AG04450 (cell line): ENCODE measurements around the gene PDE4C. TPM values are rescaled to one million over a fixed set of nuclear protein-coding genes. Genes with fewer than 3 reads are reported as not detected.

ENCODE experiments used
- CTCF ChIA-PET: fragments of 300-600, 350-600 bp; formaldehyde crosslinking; extraction: SDS; loops from one replicate; lab custom pipeline; 2022; ENCODE audit warnings: antibody characterized with exemption, inconsistent platforms; lab: Charles Lee
- POLR2A ChIA-PET: fragments of 350-600 bp; formaldehyde crosslinking; extraction: SDS; loops from one replicate; lab custom pipeline; 2021; ENCODE audit warnings: antibody characterized with exemption, inconsistent platforms; lab: Yijun Ruan, JAX
- DNase-seq: peaks from one replicate; pipeline ENCODE4 v3.0.0-alpha.2; 2011; ENCODE audit warnings: low read depth, low spot score
- H3K27ac ChIP-seq: one replicate; pipeline ENCODE4 v1.5.1; 2012; ENCODE audit warnings: low read depth, low read length, control low read depth
- H3K27me3 ChIP-seq: one replicate; pipeline ENCODE4 v1.6.0; 2012; ENCODE audit warnings: low read length; ENCODE audit not compliant: control insufficient read depth, insufficient read depth
- H3K4me3 ChIP-seq: 2 replicates; pipeline ENCODE4 v1.5.1; 2011; ENCODE audit warnings: mild to moderate bottlenecking, low read depth, low read length, control low read depth
- H3K9me3 ChIP-seq: 2 replicates; pipeline ENCODE4 v1.5.1; 2012; ENCODE audit warnings: low read length; ENCODE audit not compliant: control insufficient read depth, insufficient read depth
- polyA plus RNA-seq: library from polyadenylated mRNA; depleted of rRNA; stranded (reverse); fragments of >200 nt; gene quantifications from 2 replicates; pipeline ENCODE4 v1.2.3, GENCODE V29; 2011
- TF ChIP-seq, protein P1 (sequence below): IDR thresholded peaks from 2 replicates; pipeline ENCODE4 v1.5.1; 2011; ENCODE audit warnings: low read depth, low read length, control low read depth, inconsistent platforms

PDE4C gene
- polyA plus RNA-seq, 1 experiment = 0.46 TPM

DNA sequence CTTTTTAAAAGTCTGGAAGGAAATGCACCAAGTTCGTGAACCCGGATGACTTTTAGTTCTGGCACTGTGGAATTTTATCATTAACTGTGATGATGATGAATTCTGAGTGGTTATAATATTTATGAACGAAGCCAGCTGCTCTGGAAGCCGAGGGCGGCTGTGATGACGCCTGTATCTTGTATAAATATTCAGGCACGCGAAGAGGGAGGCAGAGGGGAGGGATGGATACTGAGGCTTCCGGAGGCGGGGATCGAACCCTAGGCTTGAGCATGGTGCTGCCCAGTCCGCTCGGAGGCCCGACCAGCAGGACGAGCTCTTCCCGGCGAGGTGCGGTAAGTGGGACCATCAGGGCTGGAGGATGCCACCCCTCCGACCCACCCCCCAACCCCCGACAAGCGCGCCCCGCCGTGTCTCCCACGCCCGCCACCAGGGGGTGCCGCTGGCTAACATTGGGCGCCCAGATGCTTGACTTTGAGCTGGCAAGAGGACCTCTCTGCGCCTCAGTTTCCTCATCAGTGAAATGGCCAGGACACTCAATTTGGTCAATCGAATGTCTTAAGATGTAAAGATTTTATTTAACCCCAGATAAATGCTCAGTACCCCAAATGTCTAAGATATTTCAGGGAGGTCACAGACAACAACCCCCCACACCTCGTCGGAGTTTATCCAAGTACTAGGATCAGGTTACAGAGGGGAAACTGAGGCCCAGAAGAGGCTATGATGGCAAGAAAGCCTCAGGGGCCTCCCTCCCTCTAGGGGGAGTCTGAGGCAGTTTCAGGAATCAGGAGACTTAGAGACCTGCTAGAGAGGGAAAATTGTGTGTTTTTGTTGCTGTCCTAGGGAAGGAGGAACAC is 17.9 kb downstream of the PDE4C start:
- POLR2A ChIA-PET = interaction anchor here (0.7 to 1.2 kb wide), 4 partner anchors 16 to 578 kb away, joined by 3 to 6 read pairs (median 4); partner anchors contain the start of gene JUND
- Histone ChIP-seq H3K4me3 (peak overlapping the region; percentile 46), H3K27ac (peak overlapping the region; percentile 87), H3K27me3 (no peaks in the 10 kb centered on the region), H3K9me3 (no peaks in the 10 kb centered on the region; the same call in 1 of the 2 replicates)
- CTCF ChIA-PET = interaction anchor here (0.5 to 3.8 kb wide), 24 partner anchors 10 to 939 kb away, joined by 3 to 48 read pairs (median 4); a partner anchor contains a TSS
- TF ChIP-seq, protein P1, sequence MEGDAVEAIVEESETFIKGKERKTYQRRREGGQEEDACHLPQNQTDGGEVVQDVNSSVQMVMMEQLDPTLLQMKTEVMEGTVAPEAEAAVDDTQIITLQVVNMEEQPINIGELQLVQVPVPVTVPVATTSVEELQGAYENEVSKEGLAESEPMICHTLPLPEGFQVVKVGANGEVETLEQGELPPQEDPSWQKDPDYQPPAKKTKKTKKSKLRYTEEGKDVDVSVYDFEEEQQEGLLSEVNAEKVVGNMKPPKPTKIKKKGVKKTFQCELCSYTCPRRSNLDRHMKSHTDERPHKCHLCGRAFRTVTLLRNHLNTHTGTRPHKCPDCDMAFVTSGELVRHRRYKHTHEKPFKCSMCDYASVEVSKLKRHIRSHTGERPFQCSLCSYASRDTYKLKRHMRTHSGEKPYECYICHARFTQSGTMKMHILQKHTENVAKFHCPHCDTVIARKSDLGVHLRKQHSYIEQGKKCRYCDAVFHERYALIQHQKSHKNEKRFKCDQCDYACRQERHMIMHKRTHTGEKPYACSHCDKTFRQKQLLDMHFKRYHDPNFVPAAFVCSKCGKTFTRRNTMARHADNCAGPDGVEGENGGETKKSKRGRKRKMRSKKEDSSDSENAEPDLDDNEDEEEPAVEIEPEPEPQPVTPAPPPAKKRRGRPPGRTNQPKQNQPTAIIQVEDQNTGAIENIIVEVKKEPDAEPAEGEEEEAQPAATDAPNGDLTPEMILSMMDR = peak; percentile 41
- peak; percentile 65 for DNase-seq

DNA sequence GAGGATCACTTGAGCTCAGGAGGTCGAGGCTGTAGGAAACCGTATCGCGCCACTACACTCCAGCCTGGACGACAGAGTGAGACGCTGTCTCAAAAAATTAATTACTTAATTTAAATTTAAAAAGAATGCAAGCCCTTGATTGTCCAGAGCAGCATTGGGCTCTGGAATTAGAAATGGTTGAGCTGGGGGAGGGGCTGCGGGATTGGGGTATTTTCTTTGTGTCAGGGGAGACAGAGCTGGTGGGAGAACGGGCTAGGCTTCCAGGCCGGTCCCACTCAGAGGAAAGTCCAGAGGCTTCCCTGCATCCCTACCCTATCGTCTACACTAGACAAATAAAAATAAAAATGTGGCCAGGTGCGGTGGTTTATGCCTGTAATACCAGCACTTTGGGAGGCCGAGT is 20.2 kb downstream of the PDE4C start:
- ChIA-PET CTCF (interaction anchor here (1.4 to 7.1 kb wide), 4 partner anchors 46 to 123 kb away, joined by 5 to 56 read pairs (median 8); no protein-coding TSS in a partner anchor), POLR2A (interaction anchor here (1.3 to 3.6 kb wide), 3 partner anchors 13 to 86 kb away, joined by 3 to 30 read pairs (median 30); partner anchors contain the start of genes JUND and MPV17L2)
- H3K9me3 ChIP-seq = no peaks in the 10 kb centered on the region; the same call in 1 of the 2 replicates
- no peaks in the 10 kb centered on the region for H3K27me3 ChIP-seq
- peak overlapping the region; percentile 71 for H3K4me3 ChIP-seq
- TF ChIP-seq, protein P1 = no peak
- no peak for DNase-seq
- peak overlapping the region; percentile 100 for H3K27ac ChIP-seq

DNA sequence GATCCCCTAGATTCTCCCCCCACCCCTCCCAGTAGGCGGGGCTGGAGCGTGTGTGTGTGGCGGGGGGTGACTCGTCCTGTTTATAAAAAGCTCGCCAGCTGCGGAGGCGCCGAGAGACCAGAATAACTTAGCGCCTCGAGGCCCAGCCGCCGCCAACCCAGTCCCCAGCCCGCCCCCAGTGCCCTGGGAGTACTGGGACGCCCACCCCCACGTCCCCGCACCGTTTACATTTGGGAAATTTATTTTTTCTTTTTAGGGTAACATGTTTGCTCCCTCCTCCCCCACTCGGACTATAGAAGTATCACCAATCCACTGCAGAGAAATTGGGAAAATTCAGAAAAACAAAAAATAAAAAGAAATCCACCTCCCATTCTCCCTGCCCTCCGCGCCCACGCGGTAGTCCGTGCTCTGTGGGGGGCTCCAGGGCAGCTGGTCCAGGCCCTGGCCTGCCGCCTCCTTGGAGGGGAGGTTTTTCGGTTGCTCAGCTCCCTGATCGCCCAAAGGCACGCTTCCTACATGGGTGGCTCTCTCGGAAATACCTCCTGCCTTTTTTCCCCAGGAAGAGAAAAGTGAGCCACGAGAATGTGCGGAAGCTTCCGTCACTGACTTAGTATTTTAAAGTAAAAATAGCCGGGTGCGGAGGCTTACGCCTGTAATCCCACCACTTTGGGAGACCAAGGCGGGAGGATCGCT is 20.9 kb downstream of the PDE4C start:
- no peaks in the 10 kb centered on the region; the same call in 1 of the 2 replicates for H3K9me3 ChIP-seq
- POLR2A ChIA-PET = interaction anchor here (1.1 to 3.6 kb wide), 6 partner anchors 12 to 117 kb away, joined by 3 to 30 read pairs (median 8); partner anchors contain the start of genes JUND, LSM4 and MPV17L2
- H3K27ac ChIP-seq = peak overlapping the region; percentile 100
- TF ChIP-seq, protein P1 = no peak
- H3K4me3 ChIP-seq = peak overlapping the region; percentile 71
- CTCF ChIA-PET = interaction anchor here (0.6 to 7.1 kb wide), 7 partner anchors 11 to 1308 kb away, joined by 3 to 56 read pairs (median 7); no protein-coding TSS in a partner anchor
- no peaks in the 10 kb centered on the region for H3K27me3 ChIP-seq
- peak; percentile 58 for DNase-seq

DNA sequence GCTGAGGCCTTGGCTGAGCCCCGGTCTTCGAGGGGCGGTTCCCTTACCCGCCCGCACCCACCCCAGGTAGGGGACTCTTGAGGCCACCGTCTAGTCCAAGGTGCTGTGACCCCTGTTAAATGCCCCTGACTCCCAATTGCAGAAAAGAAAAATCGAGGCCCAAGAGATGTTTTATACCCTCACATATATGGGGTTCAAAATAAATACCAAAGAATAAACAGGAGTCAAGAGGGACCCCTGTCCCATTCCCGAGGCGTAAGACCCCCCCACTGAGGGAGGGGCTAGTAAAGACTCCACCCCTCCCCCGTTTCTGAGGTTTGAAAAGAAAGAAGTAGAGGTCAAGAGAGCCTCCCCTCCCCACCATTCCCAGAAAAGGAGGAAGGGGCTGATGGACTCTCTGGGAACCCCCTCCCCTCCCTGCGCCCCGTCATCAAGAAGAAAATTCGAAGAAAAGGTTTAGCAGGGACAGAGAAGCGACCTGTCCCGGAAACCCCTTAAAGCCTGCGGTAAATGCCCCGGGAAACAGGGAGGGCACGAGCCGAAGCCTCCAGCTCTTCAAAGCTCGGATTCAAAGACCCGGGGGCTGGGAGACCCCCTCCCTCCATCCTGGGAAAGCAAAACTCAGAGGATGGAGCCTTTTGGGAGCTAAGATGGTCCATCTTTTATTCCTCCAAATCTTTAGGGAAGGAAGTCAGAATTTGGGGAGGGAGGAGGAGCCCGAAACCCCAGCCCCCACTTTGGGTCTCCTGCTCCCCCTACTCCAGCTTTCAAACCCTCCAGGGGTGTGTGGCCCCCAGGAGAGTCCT is 21.6 kb downstream of the PDE4C start:
- Histone ChIP-seq H3K9me3 (no peaks in the 10 kb centered on the region; the same call in 1 of the 2 replicates), H3K27me3 (no peaks in the 10 kb centered on the region), H3K27ac (peak overlapping the region; percentile 100), H3K4me3 (peak overlapping the region; percentile 71)
- ChIA-PET CTCF (interaction anchor here (0.6 to 7.1 kb wide), 6 partner anchors 11 to 1307 kb away, joined by 3 to 56 read pairs (median 6); no protein-coding TSS in a partner anchor), POLR2A (interaction anchor here (1.1 to 3.6 kb wide), 7 partner anchors 11 to 118 kb away, joined by 3 to 30 read pairs (median 5); partner anchors contain the start of genes JUND, LSM4, MPV17L2 and PIK3R2)
- no peak for DNase-seq
- TF ChIP-seq, protein P1 = no peak
